ENCODE data around the gene OR2A12.

OR2A12 gene

DNA sequence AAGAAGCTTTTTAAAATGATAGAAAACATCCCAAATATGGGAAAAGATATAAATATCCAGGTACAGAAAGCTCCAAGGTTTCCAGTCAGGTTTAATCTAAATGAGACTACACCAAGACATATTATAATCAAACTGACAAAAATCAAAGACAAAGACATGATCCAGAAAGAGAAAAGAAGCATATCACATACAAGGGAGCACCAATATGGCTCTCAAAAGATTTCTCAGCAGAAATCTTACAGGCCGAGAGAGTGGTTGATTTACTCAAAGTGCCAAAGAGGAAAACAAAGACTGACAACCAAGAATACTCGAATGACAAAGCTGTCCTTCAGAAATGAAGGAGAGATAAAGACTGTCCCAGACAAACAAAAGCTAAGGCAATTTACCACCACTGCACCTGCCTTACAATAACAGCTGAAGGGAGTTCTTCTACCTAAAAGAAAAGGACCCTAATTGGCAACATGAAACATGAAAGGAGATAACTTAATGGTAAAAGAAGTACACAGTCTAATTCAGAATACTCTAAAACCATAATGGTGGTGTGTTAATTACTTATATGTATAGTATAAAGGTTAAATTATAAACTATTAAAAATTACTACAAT, 62.2 kb downstream of the OR2A12 start:
- H3K27ac ChIP-seq, result no peak overlapping the region
- peaks cover 10% of the 10 kb centered on the region for H3K9me3 ChIP-seq

More for the DNA sequence above, 62.2 kb downstream of the OR2A12 start:
- TF ChIP-seq, protein P1, sequence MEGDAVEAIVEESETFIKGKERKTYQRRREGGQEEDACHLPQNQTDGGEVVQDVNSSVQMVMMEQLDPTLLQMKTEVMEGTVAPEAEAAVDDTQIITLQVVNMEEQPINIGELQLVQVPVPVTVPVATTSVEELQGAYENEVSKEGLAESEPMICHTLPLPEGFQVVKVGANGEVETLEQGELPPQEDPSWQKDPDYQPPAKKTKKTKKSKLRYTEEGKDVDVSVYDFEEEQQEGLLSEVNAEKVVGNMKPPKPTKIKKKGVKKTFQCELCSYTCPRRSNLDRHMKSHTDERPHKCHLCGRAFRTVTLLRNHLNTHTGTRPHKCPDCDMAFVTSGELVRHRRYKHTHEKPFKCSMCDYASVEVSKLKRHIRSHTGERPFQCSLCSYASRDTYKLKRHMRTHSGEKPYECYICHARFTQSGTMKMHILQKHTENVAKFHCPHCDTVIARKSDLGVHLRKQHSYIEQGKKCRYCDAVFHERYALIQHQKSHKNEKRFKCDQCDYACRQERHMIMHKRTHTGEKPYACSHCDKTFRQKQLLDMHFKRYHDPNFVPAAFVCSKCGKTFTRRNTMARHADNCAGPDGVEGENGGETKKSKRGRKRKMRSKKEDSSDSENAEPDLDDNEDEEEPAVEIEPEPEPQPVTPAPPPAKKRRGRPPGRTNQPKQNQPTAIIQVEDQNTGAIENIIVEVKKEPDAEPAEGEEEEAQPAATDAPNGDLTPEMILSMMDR (IDR thresholded peaks at IDR 0.05), result no peak
- Histone ChIP-seq H3K27me3 (no peaks in the 10 kb centered on the region), H3K4me3 (ENCODE audit: low read depth in 1 of 2, low read length in 1 of 2) (no peak overlapping the region), H3K36me3 (no peaks in the 10 kb centered on the region), H3K4me1 (ENCODE audit: control insufficient read depth in 1 of 2, insufficient read depth in 1 of 2, low read depth in 1 of 2, low read length in 1 of 2) (no peaks in the 10 kb centered on the region)

Data from neutrophil (primary cell).